Measurements from ENCODE around the gene ANKFN1.

The ANKFN1 gene

DNA sequence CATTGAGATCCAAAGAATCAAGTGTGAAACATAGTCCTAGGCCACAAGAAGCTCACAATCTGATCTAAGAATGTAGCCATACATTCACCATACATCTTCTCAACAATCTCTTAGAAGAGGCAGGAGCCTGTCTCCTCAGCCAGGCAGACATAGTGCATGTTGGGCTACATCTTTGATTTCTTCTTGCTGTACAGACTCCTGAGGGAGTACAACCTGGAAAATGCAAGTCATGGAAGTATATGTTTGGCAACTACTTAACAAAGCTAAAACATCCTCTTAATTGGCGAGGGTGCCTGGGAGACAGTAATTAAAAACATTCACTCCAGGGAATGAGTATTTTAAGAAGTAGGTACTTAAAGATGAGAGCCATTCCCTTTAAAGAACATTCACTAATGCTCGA, 361.0 kb downstream of the ANKFN1 start:
- no peak for DNase-seq

DNA sequence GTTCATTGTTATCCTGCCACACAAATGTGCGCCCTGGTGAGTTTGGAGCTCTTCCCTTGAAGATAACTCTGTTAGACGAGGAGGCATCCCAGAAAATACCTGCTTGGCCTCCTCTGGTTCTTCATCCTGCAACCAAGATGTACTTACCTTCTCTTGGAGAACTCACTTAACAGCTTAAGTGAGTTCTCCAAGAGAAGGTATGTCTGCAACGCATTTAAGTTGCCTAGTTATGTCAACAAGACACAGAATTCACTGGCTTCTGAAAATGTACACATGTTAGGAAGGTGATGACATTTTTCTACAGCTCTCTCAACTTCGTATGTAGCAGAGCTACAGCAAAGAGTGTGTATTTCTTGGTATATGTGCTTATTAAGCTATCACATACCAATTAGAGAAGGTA, 361.6 kb downstream of the ANKFN1 start:
- no peak for DNase-seq

DNA sequence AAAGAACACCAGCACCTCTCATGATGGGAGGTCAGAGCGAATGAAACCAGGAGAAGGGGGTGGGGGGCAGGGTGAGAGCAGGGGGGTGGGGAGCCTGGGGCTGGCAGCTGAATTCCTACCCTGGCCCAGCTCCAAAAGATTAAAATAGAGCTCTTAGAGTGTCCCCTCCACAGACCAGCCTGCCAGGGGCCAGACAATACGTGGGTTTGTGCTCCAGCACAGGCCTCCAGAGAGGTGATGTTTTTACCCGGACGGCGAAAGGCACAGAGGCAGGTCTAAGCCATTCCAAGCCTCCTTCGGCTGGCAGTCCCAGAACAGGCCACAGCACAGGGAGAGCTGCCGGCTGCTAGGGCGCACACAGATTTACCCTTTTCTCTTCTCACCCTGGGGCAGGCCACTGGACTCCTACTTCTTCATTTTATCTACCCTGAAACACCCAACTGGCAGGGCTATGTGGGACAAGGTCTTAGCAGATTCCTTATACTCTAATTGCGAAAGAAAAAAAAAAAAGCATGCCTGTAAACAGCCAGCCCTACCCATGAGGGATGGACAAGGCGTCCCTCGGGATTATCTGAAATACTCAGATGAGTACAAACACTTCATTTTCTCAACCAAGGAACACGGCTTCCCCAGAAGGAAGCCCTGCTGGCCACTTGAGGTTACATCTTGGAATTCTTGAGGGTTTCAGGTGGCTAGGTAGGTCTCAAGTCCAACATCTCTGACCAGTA, 368.3 kb downstream of the ANKFN1 start:
- DNase-seq, result no peak

DNA sequence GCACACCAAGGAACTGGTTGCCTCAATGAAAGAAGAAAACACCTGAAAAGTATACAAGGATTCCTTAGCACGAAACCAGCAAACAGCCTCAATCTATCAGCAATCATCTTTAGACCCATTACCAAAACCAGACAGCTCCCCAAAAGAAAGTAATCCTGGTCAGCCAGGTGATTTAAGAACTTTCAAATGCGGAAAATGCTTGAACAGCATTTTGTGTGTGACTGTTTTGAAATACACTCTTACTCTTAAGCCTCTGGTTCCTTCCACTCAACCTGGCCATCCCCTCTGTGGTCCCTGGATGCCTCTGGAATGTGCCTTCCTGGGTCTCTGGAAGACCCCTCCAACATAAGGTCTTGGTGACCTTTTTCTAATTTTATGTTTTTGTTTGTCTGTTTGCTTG, 369.8 kb downstream of the ANKFN1 start:
- no peak for DNase-seq

DNA sequence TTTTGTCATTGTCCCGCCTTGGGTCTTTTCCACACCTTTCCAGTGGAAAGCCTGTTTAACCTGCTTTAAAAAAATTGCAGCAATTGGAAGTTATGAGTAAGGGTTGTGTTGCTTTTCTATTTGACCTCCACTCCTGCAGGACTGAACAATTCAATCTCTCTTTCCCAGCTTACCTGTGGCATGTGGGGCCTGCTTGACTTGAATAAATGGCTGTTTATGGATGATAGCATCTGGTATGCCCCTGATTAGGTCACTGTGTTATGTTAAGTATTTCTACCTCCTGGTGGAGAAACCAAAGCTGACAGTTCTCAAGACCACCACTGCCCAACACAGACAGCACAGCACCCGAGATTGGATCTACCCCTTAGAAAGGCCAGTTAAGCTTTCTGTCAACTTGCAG, 375.4 kb downstream of the ANKFN1 start:
- DNase-seq, result no peak

DNA sequence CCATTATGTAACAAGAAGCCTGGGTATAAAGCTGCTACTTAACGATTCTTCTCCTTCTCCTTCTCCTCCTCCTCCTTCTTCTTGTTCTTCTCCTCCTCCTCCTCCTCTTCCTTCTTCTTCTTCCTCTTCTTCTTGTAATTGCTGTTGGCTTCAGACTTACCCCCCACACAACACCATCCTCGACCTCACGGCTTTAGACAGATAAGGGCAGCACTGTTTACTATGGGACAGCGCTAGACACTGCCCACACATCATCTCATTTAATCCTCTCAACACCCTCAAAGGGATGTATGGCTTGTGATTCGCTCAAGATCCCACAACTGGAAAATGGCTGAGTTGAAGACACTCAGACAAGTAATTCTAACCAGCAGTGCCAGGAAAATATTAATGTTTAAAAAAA, 379.7 kb downstream of the ANKFN1 start:
- no peak for DNase-seq

DNA sequence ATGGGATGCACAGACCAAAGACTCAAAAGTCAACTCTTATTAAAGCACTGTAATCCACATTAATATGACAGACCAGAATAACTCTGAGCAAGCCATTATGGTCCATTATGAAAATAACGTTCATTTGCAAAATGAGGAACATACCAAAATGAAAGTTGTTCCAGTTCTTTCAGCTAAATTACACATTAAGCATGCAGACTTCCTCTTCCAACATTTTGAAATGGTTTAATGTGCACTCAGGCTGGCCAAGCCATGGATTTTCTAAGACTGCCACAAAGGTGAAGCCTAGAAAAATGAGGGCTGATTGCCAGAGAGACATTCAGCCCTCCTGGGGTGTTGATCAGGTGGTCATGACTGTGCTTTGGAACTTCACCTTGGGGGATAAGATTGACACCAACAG, 383.5 kb downstream of the ANKFN1 start:
- no peak for DNase-seq

DNA sequence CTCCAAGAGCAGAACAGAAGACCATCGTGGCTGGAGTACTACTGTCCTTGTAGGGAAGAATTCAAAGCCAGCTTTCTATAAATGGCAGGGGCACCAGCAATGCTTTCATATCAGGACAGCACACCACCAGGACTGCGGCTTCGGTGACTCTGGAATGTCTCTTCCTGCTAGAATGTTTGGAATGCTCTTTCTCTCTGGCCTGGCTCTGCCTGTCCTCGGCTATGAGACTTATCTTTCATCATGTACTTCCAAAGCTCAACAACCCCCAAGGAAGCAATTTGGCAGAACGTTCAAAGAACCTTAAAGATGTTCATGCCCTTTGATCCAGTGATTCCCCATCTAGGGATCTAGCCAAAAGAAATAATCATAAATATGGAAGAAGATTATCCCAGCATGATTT, 387.6 kb downstream of the ANKFN1 start:
- no peak for DNase-seq

DNA sequence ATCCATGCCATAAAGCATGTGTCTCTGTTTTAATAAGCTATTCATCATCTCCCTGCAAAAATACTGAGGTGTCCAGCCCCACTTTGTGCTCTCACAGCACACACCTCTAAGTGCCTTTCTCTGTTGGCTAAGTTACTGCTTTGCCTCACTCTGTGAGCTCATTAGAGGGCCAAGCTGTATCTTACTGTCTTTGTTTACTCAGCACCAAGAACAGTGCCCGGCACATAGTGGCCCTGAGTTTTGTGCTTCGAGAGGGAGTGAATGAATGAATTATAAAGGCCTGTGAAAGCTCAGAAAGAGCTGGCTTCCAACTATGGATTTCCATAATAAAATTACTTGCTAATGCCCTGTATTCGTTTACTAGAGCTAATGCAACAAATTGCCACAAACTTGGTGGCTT, 390.0 kb downstream of the ANKFN1 start:
- DNase-seq, result no peak

DNA sequence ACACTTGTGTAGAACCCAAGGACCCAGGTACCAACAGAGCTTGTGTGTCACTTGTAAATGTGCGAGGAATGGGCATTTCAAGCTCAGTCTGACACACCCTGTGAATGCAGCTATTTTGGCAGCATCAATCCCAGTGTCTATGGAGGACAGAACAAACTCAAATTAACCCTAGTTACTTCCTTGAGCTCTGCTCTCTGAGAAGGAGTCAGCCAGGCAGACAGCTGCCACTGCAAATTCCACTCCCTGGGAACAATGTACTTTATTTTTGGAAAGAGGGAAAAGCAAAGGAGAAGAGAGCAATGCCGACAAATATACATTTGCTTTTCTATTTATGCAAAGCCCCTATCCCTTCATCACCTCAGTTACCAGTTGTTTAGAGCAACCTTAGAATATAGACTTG, 391.8 kb downstream of the ANKFN1 start:
- DNase-seq, result no peak

DNA sequence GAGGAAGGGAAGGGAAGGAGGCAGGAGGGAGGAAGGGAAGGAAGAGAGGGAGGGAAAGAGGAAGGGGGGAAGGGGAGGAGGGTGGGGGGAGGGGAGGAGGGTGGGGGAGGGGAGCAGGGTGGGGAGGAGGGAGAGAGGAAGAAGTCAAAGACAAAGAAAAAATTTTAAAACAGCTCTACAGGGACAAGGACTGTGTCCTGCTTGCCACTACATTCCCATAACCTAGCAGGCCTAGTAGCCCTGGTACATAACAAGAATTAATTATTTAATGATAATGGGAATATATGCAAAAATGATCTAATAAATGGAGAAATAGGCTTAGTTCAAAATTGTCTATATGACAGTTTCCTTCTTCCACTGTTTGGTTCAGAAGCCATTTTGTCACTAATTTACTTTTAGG, 392.7 kb downstream of the ANKFN1 start:
- no peak for DNase-seq

DNA sequence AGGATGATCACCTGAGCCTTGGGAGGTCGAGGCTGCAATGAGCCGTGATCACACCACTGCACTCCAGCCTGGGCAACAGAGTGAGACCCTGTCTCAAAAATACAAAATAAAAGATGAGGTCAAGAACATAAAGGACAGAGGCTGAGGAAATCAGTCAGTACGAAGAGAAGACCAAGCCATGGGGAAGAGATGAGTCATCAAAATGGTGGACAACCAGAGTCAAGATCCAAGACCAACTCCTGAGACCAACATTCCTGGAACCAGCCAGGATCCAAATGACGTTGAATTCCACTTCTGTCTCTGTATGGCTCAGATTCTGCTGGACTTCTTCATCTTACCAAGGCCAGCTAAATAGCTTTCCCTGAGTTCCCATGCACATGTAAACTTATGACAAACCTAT, 395.4 kb downstream of the ANKFN1 start:
- no peak for DNase-seq

DNA sequence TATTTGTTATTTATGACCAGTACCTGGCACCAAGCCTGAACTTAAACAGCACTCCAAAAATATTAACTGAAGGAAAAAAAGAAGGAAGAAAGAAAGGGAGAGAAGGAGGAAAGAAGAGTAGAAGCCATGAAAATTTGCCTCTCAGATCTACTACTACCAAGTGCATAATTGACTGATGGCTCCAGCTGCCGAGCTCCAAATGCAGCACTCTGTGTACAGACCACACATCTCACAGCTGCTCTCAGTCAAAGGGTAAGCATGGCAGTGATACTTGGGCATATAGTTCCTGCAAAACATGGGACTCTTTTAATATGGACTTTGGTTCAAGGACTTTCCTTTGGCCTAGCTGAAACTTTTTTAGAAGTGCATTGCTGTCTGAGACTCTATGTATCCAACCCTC, 396.2 kb downstream of the ANKFN1 start:
- DNase-seq, result no peak

DNA sequence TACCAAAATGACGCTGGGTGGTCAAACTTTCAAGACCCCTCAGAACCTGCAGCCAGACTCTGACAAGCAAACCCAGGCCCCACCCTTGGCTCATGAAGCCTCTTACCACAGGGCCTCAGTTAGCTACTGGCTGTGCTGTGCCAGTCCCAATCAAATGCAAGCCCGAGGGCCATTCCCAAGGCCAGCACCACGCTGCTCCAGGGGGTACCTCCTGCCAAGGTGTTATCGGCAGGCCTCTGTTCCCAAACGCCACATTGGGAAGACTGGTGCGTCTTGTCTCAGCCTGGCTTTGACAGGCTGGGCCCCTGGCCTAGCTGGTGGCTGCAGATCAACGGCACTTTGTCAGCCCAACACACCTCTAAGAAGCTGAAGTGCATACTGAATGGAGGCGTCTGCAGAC, 404.4 kb downstream of the ANKFN1 start:
- DNase-seq, result no peak

DNA sequence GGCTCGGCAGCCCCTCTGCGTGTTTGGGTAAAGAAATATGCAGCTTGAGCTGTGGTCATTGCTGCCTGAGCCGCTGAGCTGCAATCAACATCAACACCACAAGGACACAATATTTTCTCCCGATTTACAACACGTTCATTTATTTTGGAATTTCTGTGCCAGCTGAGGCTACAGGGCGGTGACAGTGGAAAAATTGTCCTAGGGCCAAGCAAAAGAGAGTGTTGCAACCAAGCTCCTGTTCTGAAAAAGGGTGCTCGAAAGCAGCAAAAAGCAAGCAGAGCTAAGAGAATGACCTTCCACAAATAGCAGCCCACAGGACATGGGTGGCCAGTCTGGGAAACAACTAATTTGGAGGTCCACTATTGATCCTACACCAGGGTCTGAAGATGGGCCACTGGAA, 404.8 kb downstream of the ANKFN1 start:
- no peak for DNase-seq
